Kidney capillary endothelial cell (primary cell): Measurements from ENCODE around the gene MKKS.

Experiments used
- DNase-seq: peaks from one replicate; pipeline ENCODE4 v3.0.0-alpha.2; 2018; ENCODE audit warnings: low spot score

MKKS gene

DNA sequence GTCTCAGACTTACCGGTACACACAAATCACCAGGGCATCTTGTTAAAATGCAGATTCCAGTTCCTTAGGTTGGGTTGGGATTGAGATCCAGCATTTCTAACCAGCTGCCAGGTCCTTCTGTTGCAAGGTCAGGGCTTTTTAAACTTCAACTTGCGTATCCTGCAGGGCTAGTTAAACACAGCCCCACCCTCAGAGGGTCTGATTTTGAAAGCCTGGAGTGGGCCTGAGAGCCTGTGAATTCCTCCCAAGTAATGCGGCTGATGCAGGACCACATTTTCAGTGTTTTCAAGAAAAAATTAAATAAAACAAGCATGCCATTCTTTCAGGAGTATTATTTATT lies 65.3 kb downstream of the MKKS start:
- DNase-seq = no peak

DNA sequence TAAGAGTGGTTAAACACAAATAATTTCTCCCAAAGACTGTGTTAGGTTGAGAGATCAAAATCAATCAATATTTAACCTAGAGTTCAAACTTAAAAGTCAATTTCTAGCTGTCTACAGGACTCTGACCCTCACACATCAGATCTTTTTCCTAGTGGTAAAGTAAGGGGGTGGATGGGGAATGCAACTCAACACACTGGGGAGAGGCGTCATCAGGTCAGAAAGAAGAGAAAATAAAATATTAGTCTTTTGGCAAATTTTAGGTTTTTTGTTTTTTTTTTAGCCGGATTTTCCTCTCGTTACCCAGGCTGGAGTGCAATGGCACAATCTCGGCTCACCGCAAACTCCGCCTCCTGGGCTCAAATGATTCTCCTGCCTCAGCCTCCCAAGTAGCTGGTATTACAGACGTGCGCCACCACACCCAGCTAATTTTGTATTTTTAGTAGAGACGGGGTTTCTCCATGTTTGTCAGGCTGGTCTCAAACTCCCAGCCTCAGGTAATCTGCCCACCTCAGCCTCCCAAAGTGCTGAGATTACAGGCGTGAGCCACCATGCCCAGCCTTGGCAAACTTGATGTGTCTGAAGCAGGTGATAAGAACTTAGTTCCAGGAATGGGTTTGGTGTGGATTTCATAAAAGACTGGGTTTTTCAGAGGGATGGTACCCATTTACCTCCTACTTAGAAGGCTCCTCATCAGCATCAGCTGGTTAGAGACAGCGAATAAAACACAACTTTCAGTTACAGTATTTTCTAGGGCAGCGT lies 65.9 kb downstream of the MKKS start:
- no peak for DNase-seq

- DNase-seq = no peak
These were observed 66.4 kb downstream of the MKKS start for GRCh38 chr20:10367693-10367942.

- DNase-seq = no peak
These were observed 66.9 kb downstream of the MKKS start for GRCh38 chr20:10366898-10367692.

DNA sequence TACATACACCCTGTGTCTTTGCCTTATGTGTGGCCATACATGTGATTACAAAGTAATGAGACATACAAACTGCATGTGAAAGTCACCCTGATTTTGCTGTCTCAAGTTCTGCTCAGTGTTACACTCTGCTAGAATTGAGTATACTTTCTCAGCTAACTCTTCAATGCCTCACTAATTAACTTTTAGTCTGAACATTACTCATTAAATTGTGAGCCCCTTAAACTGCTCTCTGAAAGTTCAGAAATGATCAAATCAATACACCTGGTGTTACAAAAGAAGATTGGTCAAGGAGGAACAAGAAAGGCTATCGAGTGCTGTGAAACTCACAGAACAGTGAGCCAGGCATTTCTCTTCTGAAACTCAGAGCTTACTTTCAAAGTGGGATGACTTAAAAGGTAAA lies 71.3 kb downstream of the MKKS start:
- no peak for DNase-seq

- no peak for DNase-seq
These were observed 73.1 kb downstream of the MKKS start for GRCh38 chr20:10360878-10361277.

DNA sequence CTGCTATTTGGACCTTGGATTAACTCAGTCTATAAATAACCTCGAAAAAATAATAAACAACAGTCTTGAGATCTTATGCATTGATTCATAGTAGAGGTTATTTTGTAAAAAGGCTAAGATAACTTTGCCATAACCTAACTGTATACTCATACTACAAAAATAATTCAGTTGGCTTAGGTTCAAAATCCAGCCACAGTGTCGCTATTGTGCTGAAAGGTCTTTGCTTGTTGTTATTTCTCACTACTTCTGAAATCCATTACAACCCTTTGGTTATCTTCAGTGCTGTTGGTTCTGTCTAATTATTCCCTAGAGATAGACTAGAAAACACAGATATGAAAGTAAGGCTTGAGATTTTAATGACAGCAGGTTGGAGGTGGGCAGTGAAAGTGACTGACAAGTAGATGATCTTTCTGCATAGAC lies 74.4 kb downstream of the MKKS start:
- DNase-seq = no peak

GRCh38 chr20:10357974-10358373 lies 76.0 kb downstream of the MKKS start:
- DNase-seq = no peak

- DNase-seq = no peak
These were observed 76.8 kb downstream of the MKKS start for GRCh38 chr20:10357061-10357708.

GRCh38 chr20:10356628-10357027 lies 77.4 kb downstream of the MKKS start:
- DNase-seq = no peak

- DNase-seq = no peak
These were observed 80.8 kb downstream of the MKKS start for GRCh38 chr20:10352934-10353824.
